ENCODE data around the gene TXNRD2.
"Not testable (repeated sequence)": the region's sequence is repeated elsewhere in the genome, so short reads cannot be mapped to it uniquely, and the experiment has no call there.

The TXNRD2 gene

GRCh38 chr22:19887256-19887985, 54.2 kb downstream of the TXNRD2 start:
- no peak overlapping the region for H3K4me3 ChIP-seq (ENCODE audit: control insufficient read depth, low read depth, low read length)
- no peak for DNase-seq (ENCODE audit: low read depth)
- TF ChIP-seq, protein P1, sequence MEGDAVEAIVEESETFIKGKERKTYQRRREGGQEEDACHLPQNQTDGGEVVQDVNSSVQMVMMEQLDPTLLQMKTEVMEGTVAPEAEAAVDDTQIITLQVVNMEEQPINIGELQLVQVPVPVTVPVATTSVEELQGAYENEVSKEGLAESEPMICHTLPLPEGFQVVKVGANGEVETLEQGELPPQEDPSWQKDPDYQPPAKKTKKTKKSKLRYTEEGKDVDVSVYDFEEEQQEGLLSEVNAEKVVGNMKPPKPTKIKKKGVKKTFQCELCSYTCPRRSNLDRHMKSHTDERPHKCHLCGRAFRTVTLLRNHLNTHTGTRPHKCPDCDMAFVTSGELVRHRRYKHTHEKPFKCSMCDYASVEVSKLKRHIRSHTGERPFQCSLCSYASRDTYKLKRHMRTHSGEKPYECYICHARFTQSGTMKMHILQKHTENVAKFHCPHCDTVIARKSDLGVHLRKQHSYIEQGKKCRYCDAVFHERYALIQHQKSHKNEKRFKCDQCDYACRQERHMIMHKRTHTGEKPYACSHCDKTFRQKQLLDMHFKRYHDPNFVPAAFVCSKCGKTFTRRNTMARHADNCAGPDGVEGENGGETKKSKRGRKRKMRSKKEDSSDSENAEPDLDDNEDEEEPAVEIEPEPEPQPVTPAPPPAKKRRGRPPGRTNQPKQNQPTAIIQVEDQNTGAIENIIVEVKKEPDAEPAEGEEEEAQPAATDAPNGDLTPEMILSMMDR (conservative IDR thresholded peaks at IDR 0.05; ENCODE audit: control insufficient read depth, insufficient read depth, low read depth, low read length), result no peak

DNA sequence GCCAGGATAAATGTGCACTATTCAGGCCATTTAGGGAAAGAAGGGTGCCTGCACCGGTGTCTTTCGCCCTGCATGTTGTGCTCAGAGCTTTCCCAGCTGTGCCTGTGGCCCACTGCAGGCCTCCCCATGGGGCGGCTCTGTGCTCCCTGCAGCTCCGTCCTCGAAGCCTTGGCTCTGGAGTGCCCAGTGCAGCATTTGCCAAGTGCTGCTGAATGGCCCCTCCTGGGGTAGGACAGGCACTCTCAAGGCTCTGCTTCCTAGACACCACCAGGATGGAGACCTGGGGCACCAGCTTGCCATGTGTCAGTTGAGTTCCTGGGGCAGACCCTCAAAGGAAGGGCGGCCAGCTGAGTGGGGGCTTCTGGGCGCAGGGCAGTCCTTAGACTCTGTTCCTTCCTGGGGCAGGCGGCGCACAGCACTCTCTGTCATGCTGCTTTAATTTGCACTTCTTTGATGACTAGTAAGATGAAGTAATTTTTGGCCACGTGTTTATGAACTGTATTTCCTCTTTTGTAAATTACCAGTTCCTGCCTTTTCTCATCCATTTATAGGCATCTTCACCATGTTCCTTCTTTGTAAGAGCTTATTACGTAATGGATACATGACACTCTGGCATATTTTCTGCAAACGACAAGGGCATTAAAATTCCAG, 54.9 kb downstream of the TXNRD2 start:
- TF ChIP-seq, protein P1 (conservative IDR thresholded peaks at IDR 0.05; ENCODE audit: control insufficient read depth, insufficient read depth, low read depth, low read length), result no peak
- DNase-seq (ENCODE audit: low read depth), result peak; percentile 85
- H3K4me3 ChIP-seq (ENCODE audit: control insufficient read depth, low read depth, low read length), result no peak overlapping the region

DNA sequence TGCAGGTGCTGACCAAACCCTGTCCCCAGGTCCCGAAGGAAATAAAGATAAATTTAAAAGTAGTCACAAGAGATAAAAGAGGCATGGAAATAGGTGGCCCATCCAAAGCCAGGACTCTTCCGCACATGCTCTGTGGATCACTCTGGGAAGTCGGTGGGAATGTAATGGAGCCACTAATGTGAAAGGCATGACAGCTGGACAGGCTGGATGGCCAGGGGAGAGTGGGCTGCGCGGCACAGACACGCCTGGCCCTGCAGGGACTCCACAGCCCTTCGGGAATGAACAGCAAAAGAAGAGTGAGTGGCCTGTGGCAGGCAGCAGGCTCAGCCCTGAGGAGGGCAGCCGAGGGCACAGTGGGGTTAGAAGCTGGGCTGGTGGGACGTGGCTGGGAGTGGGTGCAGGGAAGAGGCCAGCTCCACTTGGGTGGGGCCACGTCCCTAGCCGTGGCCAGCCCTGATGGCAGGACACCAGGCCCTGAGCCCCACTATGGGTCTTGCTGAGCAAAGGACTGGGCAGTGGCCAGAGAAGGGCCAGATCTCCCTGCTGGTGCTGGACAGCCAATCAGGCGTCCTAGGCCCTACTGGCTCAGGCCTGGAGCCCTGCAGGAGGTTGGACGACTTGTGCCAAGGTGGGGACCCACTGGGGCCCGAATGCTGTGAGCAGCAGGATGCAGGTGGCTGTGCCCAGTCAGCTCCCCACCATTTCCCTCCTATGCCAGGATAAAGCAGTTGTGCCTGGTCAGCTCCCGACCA, 55.6 kb downstream of the TXNRD2 start:
- no peak overlapping the region for H3K4me3 ChIP-seq (ENCODE audit: control insufficient read depth, low read depth, low read length)
- DNase-seq (ENCODE audit: low read depth), result no peak
- TF ChIP-seq, protein P1 (conservative IDR thresholded peaks at IDR 0.05; ENCODE audit: control insufficient read depth, insufficient read depth, low read depth, low read length), result no peak

DNA sequence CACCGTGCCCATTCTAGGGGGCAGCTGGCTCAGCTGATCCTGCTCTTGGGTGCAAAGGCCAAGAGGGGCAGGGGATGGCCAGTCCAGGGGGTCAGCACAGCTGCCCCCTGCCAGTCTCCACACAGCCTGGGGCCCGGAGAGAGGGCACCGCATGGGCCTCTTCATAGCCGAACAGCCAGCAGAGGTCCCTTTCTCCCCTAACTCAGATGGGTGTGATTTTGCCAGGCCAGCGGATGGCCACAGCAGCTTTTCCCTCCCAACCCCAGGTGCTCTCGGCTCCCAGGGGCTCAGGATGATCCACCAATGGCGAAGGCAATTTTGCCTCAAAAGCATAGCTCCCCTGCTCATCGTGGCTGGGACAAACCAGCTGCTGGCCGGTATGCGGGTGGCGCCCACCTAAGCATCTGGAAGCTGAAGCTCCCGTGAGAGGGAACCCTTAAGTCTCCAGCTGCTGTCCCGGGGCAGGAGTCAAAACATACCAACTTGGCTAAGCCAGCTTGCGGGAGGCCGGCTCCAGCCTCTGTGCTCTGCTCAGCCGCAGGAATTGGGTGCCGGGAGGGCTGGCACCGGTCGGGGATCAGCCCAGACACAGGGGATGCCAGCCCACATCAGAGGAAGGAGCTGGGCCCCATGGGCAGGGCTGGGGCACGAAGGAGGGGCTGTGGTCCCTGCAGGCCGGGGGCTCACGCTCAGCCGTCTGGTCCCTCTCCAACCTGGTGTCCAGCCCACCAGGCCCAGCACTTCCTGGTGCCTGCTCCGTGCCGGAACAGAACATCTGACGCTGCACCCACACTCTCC, 56.5 kb downstream of the TXNRD2 start:
- no peak for DNase-seq (ENCODE audit: low read depth)
- TF ChIP-seq, protein P1 (conservative IDR thresholded peaks at IDR 0.05; ENCODE audit: control insufficient read depth, insufficient read depth, low read depth, low read length), result no peak
- no peak overlapping the region for H3K4me3 ChIP-seq (ENCODE audit: control insufficient read depth, low read depth, low read length)

DNA sequence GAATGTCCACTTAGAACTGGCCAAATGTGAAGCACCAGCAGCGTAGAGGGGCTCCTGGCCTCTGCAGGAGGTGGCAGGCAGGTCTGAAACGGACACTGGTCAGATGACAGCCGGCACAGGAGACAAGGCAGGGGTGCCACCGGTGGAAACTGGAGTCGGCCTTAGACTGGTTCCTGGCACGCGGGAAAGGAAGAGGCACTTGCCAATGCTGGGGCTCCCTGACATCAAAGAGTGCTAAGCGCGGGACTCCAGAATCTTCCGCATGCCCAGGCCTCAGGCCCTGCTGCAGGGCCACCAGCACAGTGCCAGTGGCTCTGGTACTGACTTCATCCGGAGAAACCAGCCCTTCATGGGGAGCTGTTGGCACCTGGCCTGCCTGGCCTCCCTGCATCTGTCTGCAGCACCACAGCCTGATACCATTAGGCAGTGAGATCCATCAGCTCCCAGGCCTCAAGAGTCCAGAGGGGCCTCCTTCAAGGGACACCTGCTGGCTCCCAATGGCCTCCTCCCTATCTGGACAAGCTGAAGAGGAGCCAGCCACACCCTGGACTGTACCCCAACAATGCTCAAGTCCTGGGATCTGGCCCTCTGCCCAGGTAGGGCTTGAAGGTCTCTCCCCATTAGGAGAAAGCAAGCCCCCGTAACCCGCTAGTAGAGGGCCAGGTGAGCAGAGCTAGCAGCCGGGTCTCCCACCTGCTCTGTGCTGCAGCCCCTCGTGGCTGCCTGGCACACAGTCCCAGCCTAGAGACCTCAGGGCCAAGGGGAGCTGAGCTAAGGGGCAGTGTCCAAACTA, 57.3 kb downstream of the TXNRD2 start:
- DNase-seq (ENCODE audit: low read depth), result no peak
- no peak overlapping the region for H3K4me3 ChIP-seq (ENCODE audit: control insufficient read depth, low read depth, low read length)
- TF ChIP-seq, protein P1 (conservative IDR thresholded peaks at IDR 0.05; ENCODE audit: control insufficient read depth, insufficient read depth, low read depth, low read length), result no peak

GRCh38 chr22:19883446-19883845, 58.2 kb downstream of the TXNRD2 start:
- H3K4me3 ChIP-seq (ENCODE audit: control insufficient read depth, low read depth, low read length); DNase-seq (ENCODE audit: low read depth): not testable (repeated sequence)
